ENCODE data around the gene SPACA6.

SPACA6 gene

DNA sequence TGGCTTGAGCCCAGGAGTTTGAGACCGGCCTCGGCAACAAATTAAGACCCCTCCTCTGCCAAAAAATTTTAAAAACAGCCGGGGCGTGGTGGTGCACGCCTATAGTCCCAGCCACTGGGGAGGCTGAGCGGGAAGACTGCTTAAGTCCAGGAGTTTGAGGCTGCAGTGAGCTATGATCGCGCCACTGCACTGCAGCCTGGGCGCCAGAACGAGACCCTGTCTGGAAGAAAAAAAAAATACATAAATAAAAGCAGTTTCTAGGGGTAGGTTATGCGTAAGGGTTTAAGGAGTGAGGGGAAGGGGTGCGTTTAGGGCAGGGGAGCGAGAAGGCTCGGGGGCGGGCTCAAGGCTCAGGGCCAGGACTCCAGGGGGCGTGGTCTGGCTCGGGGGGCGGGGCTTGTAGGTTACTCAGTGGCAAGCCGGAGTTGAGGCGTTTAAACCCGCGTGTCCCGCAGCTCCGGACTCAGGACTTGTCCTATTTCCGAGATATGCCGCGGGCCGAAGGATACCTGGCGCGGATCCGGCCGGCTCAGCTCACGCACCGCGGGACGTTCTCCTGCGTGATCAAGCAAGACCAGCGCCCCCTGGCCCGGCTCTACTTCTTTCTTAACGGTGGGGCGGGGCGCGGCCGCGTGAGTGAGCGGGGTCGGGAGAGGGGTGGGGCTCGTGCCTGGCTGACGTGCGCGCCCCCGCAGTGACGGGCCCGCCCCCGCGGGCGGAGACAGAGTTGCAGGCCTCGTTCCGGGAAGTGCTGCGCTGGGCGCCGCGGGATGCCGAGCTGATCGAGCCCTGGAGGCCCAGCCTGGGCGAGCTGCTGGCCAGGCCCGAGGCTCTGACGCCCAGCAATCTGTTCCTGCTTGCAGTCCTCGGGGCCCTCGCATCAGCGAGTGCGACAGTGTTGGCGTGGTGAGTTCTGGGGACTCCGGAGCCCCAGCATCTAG lies 10.7 kb downstream of the SPACA6 start:
- DNase-seq (ENCODE audit: low read depth in 3 of 3, low spot score in 1 of 3), result peak; percentile 85 to 97 (median 90)

DNA sequence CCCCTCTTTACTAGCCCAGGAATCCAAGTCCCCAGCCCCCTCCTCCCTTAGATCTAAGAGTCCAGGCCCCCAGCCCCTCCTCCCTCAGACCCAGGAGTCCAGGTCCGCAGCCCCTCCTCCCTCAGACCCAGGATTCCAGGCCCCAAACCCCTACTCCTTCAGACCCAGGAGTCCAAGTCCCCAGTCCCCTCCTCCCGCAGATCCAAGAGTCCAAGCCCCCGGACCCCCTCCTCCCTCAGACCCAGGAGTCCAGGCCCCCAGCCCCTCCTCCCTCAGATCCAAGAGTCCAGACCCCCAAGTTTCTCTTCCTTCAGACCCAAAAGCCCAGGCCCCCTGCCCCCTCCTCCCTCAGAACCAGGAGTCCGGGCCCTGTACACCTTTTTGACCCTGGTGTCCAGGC lies 11.5 kb downstream of the SPACA6 start:
- DNase-seq (ENCODE audit: low read depth in 3 of 3, low spot score in 1 of 3), result no peak

DNA sequence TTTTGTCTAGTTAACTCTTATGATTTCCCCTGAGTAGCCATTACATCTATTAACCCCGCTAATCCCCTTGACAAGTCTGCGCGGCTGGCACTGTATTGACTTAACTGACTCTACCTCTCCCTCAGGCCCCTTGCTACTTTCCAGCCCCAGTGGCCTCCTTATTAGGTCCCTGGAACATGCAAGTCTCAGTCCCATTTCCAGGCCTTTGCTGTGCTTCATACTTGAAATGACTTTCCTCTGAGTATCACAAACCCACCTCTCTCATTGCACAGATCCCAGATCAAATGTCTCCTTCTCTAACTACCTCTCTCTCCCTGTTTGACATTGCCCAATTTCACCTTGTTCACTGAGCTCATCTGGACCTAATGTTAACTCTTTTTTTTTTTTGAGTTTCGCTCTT lies 13.2 kb downstream of the SPACA6 start:
- DNase-seq (ENCODE audit: low read depth in 3 of 3, low spot score in 1 of 3), result no peak

DNA sequence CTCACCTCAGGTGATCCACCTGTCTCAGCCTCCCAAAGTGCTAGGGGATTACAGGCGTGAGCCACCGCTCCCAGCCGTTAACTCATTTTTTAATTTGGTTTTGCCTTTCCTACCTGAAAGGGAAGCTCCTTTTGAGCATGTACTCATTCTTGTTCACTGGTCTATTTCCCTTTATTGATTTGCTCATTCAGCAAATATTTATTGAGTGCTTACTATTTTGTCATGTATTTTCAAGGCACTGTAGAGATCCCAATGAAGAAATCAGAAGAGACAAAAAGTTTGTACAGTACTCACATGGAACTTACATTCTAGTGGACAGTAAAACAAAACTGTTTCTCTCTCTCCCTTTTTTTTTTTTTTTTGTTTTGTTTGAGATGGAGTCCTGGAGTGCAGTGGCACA lies 13.8 kb downstream of the SPACA6 start:
- no peak for DNase-seq (ENCODE audit: low read depth in 3 of 3, low spot score in 1 of 3)

DNA sequence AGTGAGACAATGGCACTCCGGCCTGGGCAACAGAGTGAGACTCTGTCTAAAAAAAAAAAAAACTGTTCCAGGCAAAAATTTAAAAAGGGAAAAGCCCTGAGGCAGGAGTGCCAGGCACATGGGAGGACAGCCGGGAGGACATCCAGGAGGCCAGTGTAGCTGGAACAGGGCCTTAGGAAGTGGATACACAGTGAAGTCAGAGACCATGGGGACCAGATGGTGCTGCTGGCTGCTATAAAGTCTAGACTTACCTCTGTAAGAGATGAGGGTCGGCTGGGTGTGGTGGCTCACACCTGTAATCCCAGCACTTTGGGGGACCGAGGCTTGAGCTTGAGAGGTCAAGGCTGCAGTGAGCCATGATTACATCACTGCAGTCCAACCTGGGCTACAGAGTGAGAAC lies 15.7 kb downstream of the SPACA6 start:
- no peak for DNase-seq (ENCODE audit: low read depth in 3 of 3, low spot score in 1 of 3)

DNA sequence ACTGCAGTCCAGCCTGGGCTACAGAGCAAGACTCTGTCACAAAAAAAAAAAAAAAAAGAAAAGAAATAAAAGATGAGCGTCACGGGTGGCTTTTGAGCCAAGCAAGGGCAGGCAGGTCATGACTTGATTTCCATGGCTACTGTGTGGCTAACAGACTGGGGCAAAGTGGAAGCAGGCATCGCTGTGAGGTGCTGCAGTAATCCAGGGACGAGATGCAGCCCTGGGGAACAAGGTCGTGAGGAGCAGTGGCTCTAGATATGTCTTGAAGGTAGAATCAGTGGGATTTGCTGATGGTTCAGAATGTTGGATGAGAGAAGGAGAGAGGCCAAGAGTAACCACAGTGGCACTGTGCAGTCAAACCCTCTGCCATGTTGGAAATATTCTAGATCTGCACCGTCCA lies 16.4 kb downstream of the SPACA6 start:
- DNase-seq (ENCODE audit: low read depth in 3 of 3, low spot score in 1 of 3), result no peak

DNA sequence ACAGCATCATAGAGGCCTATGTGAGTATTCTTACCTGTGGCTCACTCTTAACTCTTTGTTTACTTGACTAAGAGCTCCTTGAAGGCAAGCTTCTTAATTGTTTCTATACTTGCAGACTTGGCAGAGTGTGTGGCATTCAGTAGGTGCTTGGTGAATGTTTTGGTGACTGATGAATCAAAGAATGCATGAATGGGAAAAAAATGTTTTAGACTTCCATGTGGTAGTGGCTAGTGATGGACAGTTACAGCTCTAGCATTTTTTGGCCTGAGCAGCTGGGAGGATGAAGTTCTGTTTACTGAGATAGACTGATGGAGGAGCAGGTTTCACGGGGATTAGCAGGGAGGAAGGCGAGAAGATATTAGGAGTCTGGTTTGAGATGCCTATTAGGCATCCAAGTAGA lies 17.0 kb downstream of the SPACA6 start:
- DNase-seq (ENCODE audit: low read depth in 3 of 3, low spot score in 1 of 3), result no peak

DNA sequence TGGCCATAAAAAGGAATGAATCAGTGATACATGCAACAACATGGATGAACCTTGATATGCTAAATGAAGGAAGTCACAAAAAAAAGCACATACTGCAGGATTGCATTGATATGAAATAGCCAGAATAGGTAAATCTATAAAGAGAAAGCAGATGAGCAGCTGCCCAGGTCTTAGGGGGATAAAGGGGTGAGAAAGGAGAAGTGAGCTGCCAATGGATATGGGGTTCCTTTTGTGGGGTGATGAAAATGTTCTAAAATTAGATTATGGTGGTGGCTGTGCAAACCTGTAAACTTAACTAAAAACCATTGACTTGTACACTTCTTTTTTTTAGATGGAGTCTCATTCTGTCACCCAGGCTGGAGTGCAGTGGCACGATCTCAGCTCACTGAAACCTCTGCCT lies 18.6 kb downstream of the SPACA6 start:
- no peak for DNase-seq (ENCODE audit: low read depth in 3 of 3, low spot score in 1 of 3)

DNA sequence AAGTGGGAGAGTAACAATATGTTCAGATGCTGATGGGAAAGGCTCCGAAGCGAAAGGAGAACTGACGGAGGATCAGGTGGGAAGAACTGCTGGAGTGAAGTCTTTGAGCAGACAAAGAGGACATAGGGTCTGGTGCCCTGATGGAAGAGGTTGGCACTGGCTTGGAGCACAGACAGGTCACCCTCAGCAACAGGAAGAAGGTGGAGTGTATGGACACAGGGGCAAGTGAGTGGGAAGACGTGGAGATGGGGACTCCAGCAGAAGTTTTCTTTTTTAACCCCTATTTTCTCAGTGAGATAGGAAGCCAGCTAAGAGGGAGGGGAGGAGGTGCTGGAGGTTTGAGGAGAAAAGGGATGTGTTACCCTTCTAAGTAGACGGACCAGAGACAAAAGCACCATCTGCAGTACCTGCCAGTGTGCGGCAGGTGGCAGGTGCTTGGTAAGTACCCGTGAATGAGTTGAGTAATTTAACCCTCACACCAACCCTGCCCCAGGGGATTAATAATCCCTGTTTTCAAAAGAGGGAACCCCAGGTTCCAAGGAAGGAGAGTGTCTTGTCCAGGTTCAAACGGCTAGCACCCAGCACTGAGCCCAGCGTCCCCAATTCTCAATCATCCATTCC lies 19.4 kb downstream of the SPACA6 start:
- DNase-seq (ENCODE audit: low read depth in 3 of 3, low spot score in 1 of 3), result no peak

DNA sequence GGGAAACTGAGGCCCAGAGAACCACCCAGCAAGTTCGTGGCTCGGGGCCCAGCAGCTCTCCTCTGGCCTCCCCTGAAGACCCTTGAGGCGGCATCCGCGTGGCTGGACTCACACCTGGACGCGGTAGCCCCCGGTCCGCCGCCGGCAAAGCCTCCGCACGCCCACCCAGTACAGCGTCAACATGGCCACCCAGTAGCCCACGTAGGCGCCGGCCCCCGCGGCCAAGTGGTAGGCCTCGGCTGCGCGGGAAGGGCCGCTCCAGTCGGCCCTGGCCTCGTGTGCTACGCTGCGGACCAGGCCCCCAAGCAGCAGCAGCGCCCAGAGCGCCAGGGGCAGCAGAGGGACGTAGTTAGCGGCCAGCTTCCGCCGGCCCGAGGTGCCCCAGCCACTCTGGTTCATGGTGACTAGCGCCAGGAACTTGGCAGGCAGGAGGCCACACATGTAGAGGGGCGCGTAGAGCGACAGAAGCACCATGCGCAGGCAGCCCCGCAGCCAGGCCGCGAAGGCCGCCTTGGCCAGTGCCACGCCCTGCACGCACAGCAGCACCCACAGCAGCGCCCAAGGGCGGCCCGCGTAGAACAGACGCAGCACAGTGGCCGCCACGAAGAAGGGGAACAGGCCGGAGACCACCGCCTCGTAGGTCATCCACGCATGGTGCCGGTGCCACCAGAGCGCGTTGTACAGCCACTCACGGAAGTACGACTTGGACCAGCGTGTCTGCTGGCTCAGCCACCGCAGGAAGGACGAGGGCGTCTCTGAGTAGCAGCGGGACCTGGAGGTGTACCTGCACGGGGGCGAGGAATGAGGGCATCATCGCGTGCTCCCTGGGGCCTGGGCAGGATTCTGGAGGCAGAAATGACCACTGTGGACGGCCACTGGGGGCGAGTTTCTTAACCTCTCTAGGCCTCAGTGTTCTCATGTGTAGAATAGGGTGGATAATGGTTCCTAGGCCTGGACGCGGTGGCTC lies 20.5 kb downstream of the SPACA6 start:
- DNase-seq (ENCODE audit: low read depth in 3 of 3, low spot score in 1 of 3), result no peak

DNA sequence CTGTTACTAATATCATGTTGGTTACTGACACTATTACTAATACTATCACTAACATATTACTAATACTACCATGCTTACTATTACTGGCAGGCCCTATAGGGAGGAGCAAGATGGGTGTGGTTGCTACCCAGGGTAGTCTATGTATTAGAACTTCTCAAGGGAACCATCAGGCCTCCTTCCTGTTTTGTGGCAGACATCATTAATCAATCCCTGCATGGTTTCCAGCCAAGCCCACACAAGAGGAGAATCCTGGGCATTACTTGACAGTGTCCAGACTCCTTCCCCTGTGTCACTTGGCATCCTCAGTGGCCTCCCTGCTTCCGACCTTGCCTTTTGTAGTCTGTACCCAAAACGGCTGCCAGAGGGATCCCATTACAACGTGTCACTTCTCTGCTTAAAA lies 21.7 kb downstream of the SPACA6 start:
- DNase-seq (ENCODE audit: low read depth in 3 of 3, low spot score in 1 of 3), result no peak

DNA sequence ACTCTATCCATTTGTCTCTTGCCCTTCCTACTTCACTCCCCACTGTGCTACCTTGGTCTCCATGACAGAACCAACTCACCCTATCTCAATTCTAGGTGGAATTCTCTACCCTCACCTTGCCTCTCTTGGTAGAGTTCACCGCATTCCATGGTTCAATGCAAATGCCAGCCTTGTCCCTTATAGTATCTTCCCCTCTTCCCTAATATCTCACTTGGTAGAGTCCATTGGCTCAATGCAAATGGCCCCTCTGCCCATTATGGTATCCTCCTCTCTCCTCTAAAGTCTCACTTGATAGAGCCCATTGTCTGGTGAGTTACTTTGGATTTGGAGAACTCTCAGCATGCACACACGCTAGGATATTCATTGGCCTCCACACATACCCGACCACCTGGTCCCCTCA lies 22.7 kb downstream of the SPACA6 start:
- no peak for DNase-seq (ENCODE audit: low read depth in 3 of 3, low spot score in 1 of 3)

DNA sequence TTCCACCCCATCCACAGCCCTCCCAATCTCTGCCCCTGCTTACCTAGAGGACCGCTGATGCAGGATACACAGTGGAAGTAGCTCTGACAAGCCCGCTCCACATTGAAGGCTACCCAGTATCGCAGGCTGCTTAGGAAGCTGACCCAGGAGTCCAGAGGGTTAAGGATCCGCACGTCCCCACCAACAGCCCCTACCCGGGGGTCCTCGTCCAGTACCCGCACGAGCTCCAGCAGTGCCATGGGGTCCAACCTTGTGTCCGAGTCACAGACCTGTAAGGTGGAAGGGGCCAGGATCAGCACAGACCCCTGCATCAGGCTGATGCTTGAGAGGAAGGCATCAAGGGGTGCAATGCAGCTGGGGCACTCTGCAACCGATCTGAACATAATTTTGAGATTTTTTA lies 23.8 kb downstream of the SPACA6 start:
- no peak for DNase-seq (ENCODE audit: low read depth in 3 of 3, low spot score in 1 of 3)

DNA sequence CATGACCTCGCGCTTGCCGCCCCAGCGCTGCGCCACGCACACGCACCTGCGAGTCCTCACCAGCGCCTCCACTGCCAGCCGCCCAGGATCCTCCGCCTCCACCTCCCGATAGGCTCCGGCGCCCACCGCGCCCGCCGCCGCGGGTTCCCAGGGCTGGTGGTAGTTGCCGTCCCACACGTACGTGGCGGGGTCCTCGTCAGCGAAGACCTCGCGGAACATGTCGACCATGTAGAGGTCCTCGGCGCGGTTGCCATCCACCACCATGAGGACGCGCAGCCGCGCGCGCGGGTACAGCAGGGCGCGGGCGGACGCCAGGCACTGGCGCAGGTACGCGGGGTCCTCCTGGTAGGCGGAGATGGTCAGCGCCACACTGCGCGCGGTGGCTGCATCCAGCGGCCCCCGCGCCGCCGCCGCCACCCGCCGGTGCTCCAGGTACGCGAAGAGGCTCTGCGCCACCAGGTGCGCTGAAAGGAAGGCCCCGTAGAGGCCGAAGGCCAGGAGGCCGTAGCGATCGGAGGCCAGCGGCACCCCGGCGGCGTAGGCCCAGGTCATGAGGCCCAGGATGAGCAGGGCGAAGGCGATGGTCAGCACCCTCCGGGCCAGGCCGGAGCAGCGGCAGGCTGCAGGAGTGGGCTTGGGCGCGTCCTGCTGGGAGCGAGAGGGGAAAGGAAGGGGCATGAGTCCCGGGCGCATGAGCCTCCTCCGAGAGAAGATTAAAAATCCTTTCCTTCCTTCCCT lies 26.3 kb downstream of the SPACA6 start:
- DNase-seq (ENCODE audit: low read depth in 3 of 3, low spot score in 1 of 3), result no peak

DNA sequence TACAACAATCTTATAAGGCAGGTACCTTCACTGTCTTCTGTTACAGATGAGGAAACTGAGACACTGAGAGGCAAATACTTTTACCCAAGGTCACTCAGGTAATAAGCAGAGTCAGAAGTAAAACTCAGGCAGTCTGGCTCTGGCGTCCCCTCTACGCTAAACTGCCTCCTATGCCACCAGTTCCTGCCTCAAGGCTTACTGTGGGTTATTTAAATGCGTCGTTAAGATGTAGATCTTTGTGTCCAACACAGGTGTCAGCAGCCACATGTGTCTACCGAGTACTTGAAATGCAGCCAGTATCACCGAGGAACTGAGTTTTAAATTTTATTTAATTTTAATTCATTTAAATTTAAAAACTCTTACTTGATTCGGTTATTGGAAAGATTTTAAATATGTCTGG lies 28.8 kb downstream of the SPACA6 start:
- DNase-seq (ENCODE audit: low read depth in 3 of 3, low spot score in 1 of 3), result no peak

DNA sequence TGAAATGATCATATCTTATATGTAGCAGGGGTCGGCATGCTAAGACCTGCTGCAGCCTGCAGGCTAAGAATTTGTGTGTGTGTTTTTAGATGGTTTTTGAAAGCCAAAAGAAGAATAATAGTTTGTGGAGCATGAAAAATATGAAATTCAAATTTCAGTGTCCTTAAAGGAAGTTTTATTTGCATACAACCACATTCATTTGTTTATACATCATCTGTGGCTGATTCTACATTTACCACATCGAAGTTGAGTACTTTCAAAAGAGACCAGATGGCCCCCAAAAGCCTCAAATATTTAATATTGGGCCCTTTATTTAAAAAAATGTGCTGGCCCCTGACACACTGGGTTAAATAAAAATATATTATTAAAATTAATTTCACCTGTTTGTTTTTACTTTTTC lies 29.4 kb downstream of the SPACA6 start:
- DNase-seq (ENCODE audit: low read depth in 3 of 3, low spot score in 1 of 3), result no peak

DNA sequence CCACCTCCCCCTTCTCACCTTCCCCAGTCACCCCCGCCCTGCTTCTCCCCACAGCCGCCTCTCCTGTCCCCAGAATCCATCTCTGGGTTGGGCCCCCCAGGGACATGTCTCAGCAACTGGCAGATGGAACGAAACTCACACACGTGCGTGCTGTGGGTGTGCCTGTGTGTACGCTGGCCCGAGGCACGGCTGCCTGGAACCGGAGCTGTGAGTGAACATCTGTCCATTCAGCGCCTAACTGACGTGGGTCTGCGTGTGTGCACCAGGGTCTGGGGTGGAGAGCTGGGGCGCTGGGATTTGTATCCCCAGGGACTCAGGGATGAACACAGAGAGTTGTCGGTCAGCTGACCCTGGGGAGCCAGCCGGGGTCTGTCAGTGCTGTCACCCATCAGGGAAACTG lies 31.4 kb downstream of the SPACA6 start:
- DNase-seq (ENCODE audit: low read depth in 3 of 3, low spot score in 1 of 3), result no peak

DNA sequence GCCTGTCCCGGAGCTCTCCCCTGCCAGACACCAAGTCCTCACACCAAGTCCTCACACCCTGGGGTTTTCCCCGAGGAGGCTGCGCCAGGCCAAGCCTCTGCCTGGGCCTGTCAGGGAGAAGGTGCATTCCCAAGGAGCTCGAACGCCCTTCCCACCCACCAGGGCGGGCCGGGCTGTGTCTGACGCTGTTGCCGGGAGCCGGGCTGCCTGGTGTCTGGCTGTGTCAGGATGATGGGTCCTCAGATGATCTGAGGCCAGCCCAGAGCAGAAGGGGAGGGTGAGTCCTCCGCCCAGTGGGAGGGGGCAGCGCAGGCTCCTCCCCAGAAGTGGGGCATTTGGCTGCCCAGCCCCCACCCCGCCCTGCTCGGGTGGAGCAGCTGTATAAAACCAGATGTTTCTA lies 32.9 kb downstream of the SPACA6 start:
- no peak for DNase-seq (ENCODE audit: low read depth in 3 of 3, low spot score in 1 of 3)

DNA sequence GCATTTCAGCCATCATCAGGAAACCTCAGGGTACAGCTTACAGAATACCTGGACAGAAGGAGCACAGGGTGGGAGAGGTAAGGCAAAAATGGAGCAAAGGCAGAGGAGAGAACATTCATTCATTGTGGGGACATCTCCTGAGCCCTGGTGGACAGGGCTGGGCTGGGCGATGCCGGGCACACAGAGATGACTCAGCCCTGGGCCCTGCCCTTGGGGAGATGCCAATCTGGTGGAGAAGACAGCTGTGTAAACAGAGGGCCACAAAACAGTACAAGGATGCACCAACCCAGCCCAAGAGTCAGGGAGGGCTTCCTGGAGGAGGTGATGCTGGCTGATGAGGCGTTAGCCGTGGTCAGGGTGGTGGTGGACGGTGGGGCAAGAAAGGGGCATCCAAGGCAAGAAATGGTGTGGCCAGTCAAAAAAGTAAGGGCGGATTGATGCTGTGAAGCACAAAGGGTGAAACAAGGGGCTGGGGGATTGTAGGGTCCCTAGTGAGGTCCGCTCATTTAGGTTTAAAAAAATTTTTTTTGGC lies 34.3 kb downstream of the SPACA6 start:
- no peak for DNase-seq (ENCODE audit: low read depth in 3 of 3, low spot score in 1 of 3)

DNA sequence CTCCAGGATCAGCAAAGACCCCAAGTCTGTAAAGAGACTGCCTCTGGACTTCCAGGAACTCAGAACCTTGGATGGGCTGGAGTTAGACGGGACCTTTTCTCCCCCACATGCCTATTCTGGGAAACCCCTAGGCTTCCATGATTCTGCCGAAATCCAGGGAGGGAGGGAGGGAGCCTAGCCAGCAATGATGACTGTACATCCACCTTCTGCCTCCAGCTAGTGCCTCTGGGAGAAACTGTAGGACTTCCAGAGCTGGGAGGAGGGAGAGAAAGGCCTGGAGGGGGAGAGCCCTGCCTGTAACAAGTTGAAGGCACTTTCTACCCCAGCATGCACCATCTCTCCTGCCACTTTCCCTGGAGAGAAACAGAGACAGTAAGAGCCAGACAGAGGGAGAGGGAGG lies 36.7 kb downstream of the SPACA6 start:
- no peak for DNase-seq (ENCODE audit: low read depth in 3 of 3, low spot score in 1 of 3)
